GM18870 (cell line): ENCODE data around the gene PREB.

Source experiments
- ATAC-seq: cut with Tn5 transposase; IDR thresholded peaks from one replicate; pipeline ENCODE4 v1.9.1; 2021; ENCODE audit warnings: moderate library complexity; ENCODE audit not compliant: unreplicated experiment

Gene PREB

GRCh38 chr2:27154488-27154887, 20.1 kb upstream of the PREB start:
- ATAC-seq = no peak

GRCh38 chr2:27152796-27153464, 18.5 kb upstream of the PREB start:
- ATAC-seq = no peak

GRCh38 chr2:27152102-27152795, 17.8 kb upstream of the PREB start:
- no peak for ATAC-seq

GRCh38 chr2:27150639-27151230, 16.3 kb upstream of the PREB start:
- no peak for ATAC-seq

- ATAC-seq = no peak
Measured at GRCh38 chr2:27149570-27150405, 15.4 kb upstream of the PREB start.

GRCh38 chr2:27148801-27149439, 14.5 kb upstream of the PREB start, which contains the start of gene TCF23:
TCF23 (plus strand) TSS chr2:27149004; CDS start chr2:27149134, 130 bp downstream.
- ATAC-seq = no peak

GRCh38 chr2:27147935-27148334, 13.5 kb upstream of the PREB start:
- no peak for ATAC-seq

- no peak for ATAC-seq
Measured at GRCh38 chr2:27145682-27146081, 11.2 kb upstream of the PREB start.

- no peak for ATAC-seq
Measured at GRCh38 chr2:27143285-27143684, 8.8 kb upstream of the PREB start.

- ATAC-seq = no peak
Measured at GRCh38 chr2:27139310-27139709, 4.9 kb upstream of the PREB start, which contains the start of gene PRR30. PRR30 (minus strand) TSS chr2:27139410; CDS start chr2:27138329, 1,081 bp downstream.

- ATAC-seq = no peak
Measured at GRCh38 chr2:27138111-27138510, 3.7 kb upstream of the PREB start.

GRCh38 chr2:27137322-27137935, 3.0 kb upstream of the PREB start:
- ATAC-seq = no peak

- no peak for ATAC-seq
Measured at GRCh38 chr2:27136751-27137150, 2.3 kb upstream of the PREB start.

- ATAC-seq = no peak
Measured at GRCh38 chr2:27135478-27135955, 1.1 kb upstream of the PREB start.

- no peak for ATAC-seq
Measured at GRCh38 chr2:27134781-27135477, 493 bp upstream of the PREB start.

- no peak for ATAC-seq
Measured at GRCh38 chr2:27133195-27133875, 1.1 kb downstream of the PREB start.

- ATAC-seq = no peak
Measured at GRCh38 chr2:27131429-27131828, 3.0 kb downstream of the PREB start.

- ATAC-seq = no peak
Measured at GRCh38 chr2:27130396-27130795, 4.0 kb downstream of the PREB start.
